Measurements from ENCODE around the gene ARMH4.

Gene ARMH4

DNA sequence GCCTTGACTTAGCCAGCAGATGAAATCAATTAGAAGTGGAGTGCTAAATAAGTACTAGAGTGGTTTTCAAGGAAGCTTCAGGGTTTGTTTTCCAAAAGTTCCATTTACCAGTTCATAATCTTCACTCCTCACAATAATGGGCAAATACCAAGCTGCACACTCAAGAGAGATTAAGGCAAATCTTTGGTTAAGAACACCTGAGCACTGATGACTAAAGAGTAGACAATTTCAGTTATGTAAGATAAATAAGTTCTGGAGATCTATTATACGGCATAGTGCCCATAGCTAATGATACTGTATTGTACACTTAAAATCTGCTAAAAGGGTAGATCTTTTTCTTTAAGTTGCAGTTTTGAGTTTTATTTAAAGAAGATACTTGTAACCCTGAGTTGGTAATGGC is 125.0 kb downstream of the ARMH4 start:
- DNase-seq = no peak

DNA sequence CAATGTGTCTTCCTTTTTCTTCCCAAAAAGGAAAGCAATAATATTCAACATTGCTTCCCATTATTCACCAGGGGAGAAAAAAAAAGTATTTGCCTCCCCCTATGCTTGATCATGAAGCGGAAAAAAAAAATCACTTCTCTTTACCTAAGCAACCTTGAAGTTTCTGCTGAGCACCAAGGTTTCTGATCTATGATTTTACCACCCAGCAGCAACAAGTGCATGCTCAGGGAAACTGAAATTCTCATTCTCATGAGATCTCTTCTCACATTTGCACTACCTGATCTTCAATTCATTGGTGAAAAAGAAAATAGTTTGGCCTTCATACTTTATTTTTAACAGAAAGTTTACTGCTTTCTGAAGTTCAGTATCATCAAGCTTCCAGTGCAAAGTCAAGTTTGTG is 125.8 kb downstream of the ARMH4 start:
- DNase-seq = no peak

DNA sequence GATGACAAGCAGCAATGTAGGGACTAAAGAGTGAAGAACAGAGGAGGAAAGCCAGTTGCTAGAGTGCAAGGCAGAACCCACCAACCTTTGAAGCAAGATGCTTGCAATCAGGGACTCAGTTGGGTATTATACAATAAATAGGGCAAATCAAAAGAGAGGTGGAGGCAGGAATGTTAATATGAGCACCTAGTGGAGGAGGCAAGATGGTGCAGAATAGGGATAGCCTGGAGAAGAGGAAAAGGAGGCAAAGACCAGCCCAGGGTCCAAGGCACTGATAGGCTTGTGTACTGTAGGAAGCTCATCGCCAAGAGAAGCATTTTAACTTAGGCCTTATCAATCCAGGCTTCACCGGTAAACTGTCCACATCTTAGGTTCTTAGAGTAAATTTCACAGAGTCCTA is 137.2 kb downstream of the ARMH4 start:
- DNase-seq = no peak

DNA sequence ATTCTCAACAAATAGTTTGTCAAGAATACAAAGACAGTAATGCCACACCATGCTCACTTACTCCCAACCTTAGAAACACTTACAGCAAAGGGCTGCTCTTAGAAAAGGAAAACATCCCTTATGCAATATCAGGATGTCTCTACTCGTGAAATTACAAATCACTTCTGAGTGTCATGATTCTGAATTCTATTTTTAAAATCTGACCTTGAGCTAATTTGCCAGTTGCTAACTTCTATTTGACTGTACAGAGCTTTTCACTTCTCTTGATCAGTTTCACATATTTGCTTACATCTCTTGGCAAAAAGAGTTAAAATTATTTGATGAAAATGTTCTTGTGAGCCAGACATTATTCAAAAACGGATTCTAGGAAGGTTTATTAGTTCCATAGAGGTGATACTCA is 149.4 kb downstream of the ARMH4 start:
- no peak for DNase-seq

DNA sequence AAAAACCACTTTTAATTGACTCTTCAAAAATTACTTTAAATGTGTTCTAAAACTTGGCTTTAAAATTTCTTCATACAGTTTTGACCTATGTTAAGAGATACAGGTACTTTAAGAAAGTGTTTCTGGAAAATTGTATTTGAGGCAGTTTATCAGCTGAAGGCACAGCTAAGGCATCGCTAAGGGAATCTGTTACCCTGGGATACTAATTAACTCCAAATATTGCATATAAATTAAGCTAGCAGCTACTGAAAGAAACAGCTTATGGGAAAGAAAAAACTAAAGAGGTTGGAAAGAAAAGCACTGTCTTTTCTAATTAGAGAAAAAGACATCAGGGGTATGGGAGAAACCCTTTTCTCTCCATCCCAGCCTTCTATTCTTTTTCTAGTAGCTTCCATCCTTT is 152.0 kb downstream of the ARMH4 start:
- DNase-seq = no peak

DNA sequence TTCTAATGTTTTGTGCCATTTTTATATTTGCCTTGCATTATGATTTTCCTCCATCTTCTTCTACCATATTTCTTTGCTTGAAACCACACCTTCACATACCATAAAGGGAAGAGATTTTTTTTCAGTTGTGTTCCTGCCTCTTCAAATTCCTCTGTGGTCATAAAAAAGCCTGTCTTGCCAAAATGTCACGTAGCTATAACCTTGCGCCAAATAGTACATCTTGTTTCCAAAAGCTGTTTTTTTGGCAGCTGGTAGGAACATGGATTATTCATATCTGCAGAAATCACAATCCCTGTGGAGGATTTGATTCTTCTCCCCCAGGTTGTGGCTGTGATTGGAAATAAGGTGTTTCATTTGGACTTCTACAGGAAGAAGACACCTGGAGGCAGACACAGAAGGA is 152.5 kb downstream of the ARMH4 start:
- DNase-seq = no peak

DNA sequence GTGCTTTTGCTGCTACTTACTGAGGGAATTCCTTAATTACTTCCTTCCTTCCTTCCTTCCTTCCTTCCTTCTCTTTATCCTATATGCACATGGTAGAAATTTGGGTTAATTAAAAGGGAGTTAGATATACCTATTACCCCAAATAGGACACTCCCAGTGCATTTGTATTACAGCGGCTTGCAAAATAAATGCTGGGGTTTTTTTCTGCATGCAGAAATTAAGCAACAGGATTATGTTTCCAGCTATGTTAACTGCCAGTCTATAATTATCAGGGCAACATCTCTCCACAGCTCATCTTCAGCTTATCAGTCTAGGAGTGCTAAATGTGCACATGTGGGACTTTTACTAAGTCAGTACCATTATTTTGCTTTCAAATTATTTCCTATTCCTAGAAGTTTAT is 153.2 kb downstream of the ARMH4 start:
- DNase-seq = no peak

DNA sequence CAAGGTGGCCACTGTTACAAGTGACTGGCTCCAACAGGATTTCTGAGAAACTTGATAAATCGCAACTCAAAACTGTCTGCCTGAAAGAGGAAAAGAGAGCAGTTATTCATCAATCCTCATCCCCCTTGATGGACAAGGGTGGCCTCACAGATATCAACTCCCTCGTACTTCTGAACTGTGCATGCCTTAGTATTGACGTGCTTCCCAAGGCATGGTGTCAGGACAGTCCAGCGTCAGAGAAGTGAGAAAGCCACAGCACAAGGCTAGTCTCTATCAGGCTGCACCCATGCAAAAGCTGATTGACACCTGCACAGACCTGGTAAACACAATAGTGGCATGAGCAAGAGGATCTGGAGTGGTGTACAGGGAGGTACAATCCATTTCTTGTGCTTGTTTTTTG is 160.7 kb downstream of the ARMH4 start:
- DNase-seq = no peak

DNA sequence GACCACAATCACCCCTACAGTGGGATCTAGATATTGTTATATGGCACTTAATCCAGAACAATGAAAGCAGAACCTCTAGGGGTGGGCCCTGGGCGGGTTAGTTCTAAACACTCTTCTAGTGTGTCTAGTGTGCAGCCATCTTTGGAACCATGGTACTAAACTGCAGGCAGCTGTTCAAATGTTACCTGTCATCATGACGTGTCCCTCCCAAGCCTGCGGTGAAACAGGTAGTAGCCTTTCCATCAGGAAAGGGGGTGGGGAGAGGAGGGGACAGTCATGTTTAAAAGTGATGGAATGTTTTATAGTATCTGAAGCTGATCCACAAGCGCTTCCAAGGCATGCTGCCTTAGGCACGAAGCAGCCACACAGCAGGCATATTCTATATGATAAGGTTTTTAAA is 163.6 kb downstream of the ARMH4 start:
- no peak for DNase-seq

DNA sequence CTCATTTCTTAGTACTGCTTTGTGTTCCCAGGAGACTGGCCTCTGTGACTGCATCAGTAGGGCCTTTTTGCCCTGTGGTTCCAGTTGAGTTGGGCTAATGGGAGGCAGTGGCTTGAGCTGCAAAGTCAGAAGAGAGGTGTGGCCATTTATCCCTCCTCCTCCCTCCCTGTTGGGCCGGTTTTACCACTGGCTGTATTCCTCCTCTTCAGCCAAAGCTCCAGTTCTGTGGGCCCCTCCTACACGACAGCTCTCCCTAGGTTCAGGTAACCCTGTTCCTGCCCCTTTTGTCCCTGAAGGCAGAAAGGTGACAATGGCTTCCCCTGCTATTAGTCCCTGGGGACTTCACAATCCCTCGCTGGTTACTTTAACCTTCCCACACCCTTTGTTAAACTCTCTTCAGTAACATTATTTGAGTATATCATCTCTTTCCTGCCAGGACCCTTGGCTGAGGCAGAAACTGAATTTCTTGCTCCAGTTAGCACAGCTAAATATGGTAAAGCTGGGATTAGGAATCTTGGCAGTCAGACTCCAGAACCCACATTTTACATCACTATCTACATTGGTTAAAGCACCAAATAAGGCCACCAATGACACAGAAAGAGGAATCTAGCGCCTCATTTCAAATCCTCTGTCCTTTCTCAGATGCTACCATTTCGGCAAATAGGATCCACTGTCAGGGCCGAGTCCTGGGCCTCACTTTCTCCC is 164.3 kb downstream of the ARMH4 start:
- no peak for DNase-seq

DNA sequence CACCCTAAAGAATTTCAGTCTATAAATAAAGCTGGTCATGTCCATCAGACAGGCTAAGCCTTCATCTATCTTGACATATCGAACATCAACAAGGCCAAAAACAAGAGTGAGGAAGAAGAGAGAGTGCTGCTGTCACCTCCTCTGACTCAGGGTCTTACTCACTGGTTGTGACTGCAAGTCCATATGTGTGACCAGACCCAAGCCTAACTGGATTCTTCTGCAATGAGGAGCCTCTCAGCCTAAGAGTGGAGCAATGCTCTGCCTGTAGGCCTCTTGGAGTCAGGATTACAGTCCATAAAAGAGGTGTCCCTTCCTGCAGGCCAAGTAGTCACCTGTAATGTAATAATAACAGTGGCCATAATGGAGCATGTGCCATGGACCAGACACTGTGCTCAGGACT is 165.0 kb downstream of the ARMH4 start:
- no peak for DNase-seq

DNA sequence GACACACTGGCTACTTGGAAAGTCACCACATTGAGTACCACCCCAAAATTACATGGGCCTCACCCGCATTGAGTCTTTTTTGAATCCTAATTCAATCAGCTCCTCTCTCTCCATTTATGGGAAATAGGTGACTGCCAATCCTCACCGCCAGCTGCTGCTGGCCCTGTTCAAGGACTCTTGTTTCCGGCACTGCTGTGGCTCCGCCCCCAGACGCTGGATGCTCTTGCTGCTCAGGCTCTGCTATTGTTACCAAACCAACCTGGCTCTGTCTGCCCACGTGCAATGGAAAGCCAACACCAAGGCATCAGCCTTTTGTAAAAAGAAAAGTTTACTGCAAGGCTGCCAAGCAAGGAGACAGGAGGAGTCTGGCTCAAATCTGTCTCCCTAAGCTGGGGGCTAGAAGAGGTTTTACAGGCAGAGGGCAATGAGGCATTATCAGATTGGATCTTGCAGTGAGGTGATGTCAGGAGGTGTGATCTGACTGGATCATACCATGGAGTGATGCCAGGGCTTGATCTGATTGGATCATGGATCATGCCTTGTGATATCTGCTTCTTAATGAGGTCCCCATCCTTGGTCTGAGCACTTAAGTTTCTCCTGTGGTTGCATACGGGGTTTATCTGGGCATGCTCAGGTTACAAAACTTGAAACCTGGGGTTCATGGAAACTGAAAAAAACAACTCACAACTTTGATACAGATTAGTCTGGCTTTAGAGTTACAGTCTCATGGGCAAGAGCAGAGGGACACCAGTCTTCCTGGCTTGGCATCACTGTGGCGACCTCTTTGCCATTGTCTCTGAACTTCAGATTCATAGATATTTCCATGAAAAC is 169.0 kb downstream of the ARMH4 start:
- no peak for DNase-seq

DNA sequence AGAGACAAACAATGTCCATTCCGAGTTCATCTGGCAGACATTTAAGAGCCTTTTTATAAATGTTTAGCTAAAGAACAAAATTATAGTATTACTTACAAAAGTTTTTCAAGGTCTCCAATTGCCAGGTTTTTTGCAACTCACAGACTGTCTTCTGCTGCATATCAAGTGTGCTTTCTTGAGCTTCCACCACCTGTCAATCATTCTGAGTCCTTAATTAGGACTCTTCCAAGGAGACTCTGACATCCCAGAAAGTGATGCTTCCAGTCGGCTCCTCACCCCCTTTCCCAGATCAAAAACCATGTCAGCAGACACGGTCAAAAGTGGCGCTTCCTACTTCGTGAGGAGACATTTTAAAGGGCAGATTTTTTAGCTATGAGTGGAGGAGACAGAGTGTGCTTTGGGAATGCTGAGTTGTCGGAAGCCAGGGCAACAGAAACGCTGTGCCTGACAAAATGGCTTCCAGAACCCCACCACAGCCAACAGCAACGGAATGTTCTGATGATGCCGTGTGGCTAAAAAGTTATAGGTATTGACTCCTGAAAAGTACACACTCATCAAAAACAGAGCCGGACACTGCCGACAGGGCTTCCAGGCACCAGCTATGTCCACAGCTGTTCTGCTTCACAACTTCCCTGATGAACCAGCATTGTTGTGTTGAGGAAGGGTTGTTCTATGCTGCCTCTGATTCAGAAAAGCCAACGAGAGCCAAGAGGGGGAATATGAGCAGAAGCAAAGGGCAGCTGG is 170.0 kb downstream of the ARMH4 start:
- DNase-seq = no peak

DNA sequence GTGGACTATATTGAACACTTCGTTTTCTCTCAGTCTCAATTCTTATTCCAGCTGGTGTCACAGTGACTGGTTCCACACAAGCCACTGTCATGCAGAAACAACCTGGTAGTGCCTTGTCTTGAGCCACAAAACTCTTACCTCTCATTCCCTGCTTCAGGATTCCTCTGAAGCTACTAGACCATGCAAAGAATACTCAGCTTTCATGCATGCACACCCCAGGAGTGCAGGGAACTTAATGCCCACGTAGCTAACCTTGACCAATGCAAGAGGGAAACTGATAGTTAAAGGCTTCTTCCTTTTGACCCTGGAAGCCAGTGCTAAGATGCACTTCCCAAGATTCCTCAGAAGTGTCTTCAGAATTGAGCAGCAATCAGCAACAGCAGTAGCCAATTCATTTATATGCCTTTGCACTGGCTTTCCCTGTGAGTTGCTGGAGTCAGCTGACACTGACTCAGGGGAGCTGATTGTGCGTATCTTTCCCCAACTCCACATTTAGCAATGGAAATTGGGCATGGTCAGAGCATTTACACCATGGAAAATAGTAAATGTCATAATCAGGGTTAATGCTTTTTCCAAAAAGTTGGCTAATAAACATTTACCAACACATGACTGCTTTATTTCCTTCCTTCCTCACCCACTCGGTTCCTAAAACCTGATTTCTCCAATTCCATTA is 172.5 kb downstream of the ARMH4 start:
- DNase-seq = no peak

DNA sequence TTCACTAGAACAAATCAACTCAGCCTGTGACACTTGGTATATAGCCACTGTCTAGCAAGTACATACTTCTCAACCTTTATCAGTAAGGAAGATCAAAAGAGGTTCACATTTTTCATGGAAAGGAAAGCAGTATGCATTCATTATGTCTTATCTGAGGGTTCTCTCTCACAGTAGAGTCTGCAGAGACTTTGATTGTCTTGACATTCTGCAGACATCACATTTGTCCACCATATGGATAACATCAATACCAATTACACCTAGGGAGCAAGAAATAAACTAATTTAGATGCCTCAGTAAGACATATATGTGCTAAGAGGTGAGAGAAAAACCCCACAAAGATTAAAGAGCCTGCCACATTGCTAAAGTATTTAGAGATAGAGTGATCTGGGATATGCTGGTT is 175.3 kb downstream of the ARMH4 start:
- DNase-seq = no peak

DNA sequence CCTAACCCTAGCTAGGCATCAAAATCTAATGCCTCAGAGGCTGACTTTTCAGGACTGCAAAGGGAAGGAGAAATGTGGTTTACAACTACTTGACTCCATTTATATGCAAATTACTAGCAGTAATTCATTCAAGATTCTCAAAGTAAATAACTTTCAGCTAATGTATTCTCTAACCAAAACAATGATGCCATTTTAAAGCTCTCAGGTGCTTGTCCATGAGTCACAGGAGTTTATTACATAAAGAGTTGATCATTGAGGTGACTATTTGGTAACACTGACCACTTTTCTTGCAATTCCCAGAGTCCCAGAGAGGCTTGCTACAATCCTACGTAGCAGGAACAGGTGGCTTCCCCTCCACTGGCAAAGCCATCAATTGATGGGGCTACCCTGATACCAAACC is 177.1 kb downstream of the ARMH4 start:
- DNase-seq = no peak

DNA sequence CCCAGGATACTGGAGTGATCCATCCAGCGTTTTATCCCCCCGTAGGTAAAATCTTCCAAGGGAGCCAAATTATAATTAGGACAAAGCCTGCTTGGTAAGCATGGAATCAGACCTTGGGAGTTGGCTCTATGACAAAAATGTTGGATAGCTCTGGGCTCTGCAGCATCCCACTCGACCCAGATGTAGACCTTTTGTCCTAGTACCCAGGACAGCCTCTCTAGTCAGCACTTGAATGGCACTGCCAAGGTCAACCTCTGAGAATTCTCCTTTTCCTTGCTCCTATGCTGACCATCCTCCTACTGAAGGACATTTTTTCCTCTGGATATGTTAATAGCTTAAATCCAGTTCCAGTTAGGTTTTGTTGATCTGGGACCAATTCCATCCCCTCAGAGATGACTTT is 181.4 kb downstream of the ARMH4 start:
- DNase-seq = no peak

DNA sequence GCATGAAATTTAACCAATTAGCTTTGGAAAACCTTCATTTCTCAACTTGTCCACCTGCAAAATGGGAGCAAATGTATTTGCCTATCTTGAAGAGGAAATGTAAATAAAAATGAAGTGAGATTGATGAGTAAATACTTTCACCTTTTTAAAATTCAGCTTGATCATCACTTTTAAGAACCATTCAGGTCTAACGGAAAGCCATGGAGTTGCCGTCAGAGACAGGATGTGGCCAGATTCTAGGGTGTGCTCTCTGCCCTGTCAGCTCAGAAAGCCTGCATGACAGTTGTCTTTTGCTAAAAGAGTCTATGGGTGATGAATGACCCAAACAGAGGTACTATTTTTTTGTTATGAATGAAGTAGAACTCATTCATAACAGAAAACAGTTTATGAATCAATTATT is 181.8 kb downstream of the ARMH4 start:
- no peak for DNase-seq

DNA sequence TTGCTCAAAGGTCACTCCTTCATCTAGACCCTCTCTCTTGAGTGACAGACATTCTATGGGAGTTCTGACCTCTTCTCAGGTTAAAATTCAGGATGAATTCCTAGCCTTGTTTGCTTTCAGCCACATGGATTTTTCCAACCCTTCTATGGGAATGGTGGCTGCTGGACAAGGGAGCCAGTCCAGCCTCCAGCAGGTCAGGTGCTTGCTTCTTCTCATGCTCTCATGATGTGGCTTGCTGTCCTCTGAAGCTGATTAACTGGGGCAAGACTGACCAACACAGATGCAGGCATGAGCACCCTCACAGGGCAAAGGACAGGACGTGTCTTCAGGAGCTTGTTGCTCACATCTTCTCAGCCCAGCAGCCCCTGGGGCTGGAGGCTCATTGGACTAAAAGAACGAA is 188.9 kb downstream of the ARMH4 start:
- DNase-seq = no peak

DNA sequence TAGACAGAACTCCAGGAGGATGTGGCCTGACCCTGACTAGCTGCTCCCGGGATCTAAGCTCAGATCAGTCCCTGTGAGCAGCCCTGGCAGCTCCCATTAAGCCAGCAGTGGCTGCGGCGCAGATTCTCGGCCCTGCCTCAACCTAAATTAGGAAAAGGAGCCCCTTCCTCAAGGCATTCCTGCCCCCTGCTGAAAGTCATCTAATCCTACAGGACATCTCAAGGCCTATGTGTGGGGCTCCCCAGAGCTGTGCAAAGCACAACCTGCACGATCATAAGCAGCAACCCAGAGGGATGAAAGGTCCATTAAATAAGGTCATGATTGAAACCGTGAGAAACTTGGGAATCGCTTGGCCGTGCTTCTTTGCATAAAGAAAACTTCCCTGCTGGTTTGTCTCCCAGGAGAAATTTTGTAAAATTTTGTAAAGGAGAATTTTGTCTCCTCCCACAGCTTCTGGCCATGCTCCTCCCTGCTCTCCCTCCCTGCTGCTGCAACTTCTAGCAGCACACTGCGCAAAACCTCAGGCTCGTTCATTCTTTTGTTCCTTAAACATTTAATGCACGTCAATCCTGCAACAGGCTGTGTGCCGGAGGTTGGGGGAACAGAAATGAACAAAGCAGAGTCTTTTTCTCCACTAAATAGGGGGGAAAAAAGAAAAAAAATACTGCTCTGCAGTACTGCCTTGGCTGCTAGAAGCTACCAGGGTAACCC is 189.5 kb downstream of the ARMH4 start:
- no peak for DNase-seq

DNA sequence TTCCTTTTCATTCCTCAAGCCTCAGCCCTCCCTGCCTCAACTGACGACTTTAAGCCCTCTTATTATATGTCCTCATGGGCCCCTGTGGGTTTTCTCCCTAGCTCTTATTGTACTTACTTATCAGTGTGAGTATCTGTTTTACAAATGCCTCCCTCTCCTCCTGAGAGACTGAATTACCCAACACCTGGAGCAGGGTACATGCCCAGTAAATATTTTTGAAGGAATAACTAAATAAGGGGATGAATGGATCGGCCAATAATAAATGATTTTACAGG is 190.3 kb downstream of the ARMH4 start:
- DNase-seq = no peak

DNA sequence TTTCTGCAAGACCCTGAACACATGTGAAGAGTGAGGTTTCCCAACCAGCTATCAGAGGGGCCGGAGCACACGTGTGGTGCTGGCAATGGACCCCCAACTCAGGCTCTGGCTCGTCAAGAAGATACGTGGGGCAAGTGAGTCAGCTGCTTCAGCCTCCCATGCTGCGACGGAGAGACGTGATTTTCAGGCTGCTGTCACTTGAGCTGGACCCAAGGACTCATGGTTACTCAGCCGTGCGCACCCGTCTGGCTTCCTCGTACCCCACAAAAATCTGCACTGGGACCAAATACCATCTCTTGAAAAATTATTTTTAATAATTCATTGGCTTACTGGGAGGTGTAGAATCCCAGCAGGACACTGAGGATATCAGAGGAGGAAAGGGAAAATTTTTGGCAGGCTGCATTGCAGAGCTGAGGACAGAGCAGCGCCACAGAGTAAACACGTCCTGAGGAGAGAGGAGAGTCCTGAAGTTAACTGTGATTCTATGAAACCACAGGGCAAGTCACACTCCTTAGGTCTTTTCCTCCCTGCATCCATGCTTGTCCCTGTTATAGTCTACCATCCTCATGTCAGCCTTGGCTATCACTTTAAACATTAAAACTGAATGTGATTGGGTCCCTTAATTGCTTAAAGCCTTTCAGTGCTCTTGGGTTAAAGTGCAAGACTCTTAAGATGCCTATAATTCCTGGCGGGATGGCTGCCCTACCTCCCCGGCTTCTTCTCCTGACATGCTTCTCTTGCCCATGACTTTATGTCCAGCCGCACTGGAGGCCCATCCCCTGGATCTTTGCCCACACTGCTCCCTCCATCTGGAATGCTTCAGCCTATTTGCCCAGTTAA is 190.8 kb downstream of the ARMH4 start:
- no peak for DNase-seq
